Panc1 (cell line): ENCODE results near the gene TBX3. TPM values are rescaled to one million over a fixed set of nuclear protein-coding genes. Genes with fewer than 3 reads are reported as not detected.
A peak's percentile ranks its signal among the peaks of the same experiment; 100 is the strongest.

ENCODE experiments used
- ATAC-seq: fragments of 200-7000 bp; cut with Tn5 transposase; 2 replicates; pipeline ENCODE4 v1.9.1; 2020; ENCODE audit warnings: mild to moderate bottlenecking, moderate library complexity
- BruUV-seq: library from RNA; stranded (reverse); fragments of 400-500 nt; replicated peaks from 2 replicates; lab custom pipeline; 2021; lab: Mats Ljungman, UMichigan
- CTCF ChIA-PET: fragments of 300-600 bp; sonication (Branson Sonifier 250); formaldehyde crosslinking; loops from one replicate; lab custom pipeline; 2022; ENCODE audit warnings: antibody characterized with exemption; lab: Charles Lee
- POLR2A ChIA-PET: fragments of 300-600 bp; sonication (Branson Sonifier 250); formaldehyde crosslinking; loops from one replicate; lab custom pipeline; 2022; ENCODE audit warnings: antibody characterized with exemption; lab: Charles Lee
- DNase-seq: peaks from one replicate; pipeline ENCODE4 v3.0.0-alpha.2; 2010; ENCODE audit warnings: low read depth, low spot score
- H3K27ac ChIP-seq: 2 replicates; pipeline ENCODE4 v1.5.1; 2011; ENCODE audit warnings: mild to moderate bottlenecking, low read length, inconsistent platforms
- H3K27me3 ChIP-seq: fragments of 200-500 bp; sonication (Bioruptor generic); 2 replicates; pipeline ENCODE4 v1.6.0; 2014; ENCODE audit warnings: low read length, inconsistent platforms; ENCODE audit not compliant: control insufficient read depth, insufficient read depth
- H3K36me3 ChIP-seq: fragments of 200-500 bp; sonication (Bioruptor generic); 2 replicates; pipeline ENCODE4 v1.5.1; 2014; ENCODE audit warnings: inconsistent platforms, mild to moderate bottlenecking, low read length, moderate library complexity; ENCODE audit not compliant: control insufficient read depth, insufficient read depth
- H3K4me1 ChIP-seq: 2 replicates; pipeline ENCODE4 v1.5.1; 2011; ENCODE audit warnings: inconsistent platforms, mild to moderate bottlenecking, low read length, moderate library complexity; ENCODE audit not compliant: control insufficient read depth, insufficient read depth
- H3K4me3 ChIP-seq, 2 experiments: 2 replicates each; pipeline ENCODE4 v1.5.1; 2011 to 2012; ENCODE audit warnings: low read depth in 2 of 2, low read length in 2 of 2, mild to moderate bottlenecking in 2 of 2, inconsistent platforms in 1 of 2, moderate library complexity in 1 of 2
- H3K9me3 ChIP-seq: fragments of 200-500 bp; sonication (Bioruptor generic); 2 replicates; pipeline ENCODE4 v1.5.1; 2014; ENCODE audit warnings: low read depth, mild to moderate bottlenecking, inconsistent platforms, low read length, moderate library complexity; ENCODE audit not compliant: control insufficient read depth, insufficient read depth
- CTCF ChIP-seq: fragments of 450-650 bp; IDR thresholded peaks from 2 replicates; pipeline ENCODE4 v1.5.1; 2017; ENCODE audit warnings: mild to moderate bottlenecking
- POLR2AphosphoS5 ChIP-seq: IDR thresholded peaks from 2 replicates; pipeline ENCODE4 v1.6.1; 2012; ENCODE audit warnings: mild to moderate bottlenecking, low read depth, low read length, moderate library complexity
- SIN3A ChIP-seq: IDR thresholded peaks from 2 replicates; pipeline ENCODE4 v1.6.1; 2012; ENCODE audit warnings: low read depth, mild to moderate bottlenecking, low read length, moderate library complexity, borderline replicate concordance; ENCODE audit not compliant: insufficient read depth
- TCF7L2 ChIP-seq: IDR thresholded peaks from 2 replicates; pipeline ENCODE4 v1.6.1; 2011; ENCODE audit warnings: mild to moderate bottlenecking, low read depth, low read length, inconsistent platforms
- in situ Hi-C: cut with HindIII; loops from 2 replicates; pipeline ENCODE4 v1.10.0; 2016; ENCODE audit warnings: low sequenced_read_pairs, low pct_unique_long_range_greater_than_20kb
- intact Hi-C: fragments of 100-400 bp; cut with micrococcal nuclease; formaldehyde crosslinking; loops from one replicate; pipeline ENCODE4 v1.10.0; 2022; ENCODE audit not compliant: unreplicated experiment
- total RNA-seq: library from RNA; stranded (reverse); gene quantifications from one replicate; pipeline ENCODE4 v1.2.1, GENCODE V29; 2021; ENCODE audit not compliant: unreplicated experiment
- TF ChIP-seq, protein P1 (sequence below), 2 experiments: IDR thresholded peaks; 2 replicates each; pipeline ENCODE4 v1.6.1; 2011 to 2012; ENCODE audit warnings: low read depth in 2 of 2, control low read depth in 1 of 2, low read length in 1 of 2, mild to moderate bottlenecking in 1 of 2, moderate library complexity in 1 of 2; ENCODE audit not compliant: insufficient read depth in 1 of 2

Gene TBX3
- total RNA-seq, 1 experiment from 2014 or later = 5.1 TPM

DNA sequence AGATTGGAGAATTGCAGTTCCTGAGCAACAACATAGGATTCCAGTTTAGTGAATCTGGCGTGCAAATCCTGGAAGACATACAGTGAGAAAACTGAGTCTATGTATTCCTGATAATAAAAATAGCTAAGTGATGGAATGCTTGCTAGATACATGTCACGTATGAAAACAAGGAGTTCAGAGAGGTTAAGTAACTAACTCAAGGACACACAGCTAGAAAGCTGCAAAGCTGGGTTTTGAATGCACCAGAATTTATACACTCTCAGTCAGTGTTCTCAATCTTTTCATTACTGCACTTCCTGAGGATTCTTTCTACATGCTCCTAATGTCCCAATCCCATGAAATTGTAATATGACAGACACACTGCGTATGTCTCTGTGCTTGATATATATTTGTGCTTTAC is 35.3 kb downstream of the TBX3 start:
- CTCF ChIA-PET = interaction anchor here (0.6 kb wide), 1 partner anchor 1247 kb away, joined by 3 read pairs; no protein-coding TSS in a partner anchor
- POLR2A ChIA-PET = no interaction called here
- BruUV-seq = no TSS peak
- Histone ChIP-seq H3K36me3 (no peaks in the 10 kb centered on the region), H3K27me3 (no peaks in the 10 kb centered on the region), H3K27ac (no peak overlapping the region), H3K4me1 (no peaks in the 10 kb centered on the region), H3K4me3 (no peak overlapping the region), H3K9me3 (no peaks in the 10 kb centered on the region)
- ATAC-seq (no peak), DNase-seq (no peak)
- in situ Hi-C loops = no loop called here
- TF ChIP-seq POLR2AphosphoS5 (no peak), TCF7L2 (no peak), SIN3A (no peak)
- TF ChIP-seq, protein P1, sequence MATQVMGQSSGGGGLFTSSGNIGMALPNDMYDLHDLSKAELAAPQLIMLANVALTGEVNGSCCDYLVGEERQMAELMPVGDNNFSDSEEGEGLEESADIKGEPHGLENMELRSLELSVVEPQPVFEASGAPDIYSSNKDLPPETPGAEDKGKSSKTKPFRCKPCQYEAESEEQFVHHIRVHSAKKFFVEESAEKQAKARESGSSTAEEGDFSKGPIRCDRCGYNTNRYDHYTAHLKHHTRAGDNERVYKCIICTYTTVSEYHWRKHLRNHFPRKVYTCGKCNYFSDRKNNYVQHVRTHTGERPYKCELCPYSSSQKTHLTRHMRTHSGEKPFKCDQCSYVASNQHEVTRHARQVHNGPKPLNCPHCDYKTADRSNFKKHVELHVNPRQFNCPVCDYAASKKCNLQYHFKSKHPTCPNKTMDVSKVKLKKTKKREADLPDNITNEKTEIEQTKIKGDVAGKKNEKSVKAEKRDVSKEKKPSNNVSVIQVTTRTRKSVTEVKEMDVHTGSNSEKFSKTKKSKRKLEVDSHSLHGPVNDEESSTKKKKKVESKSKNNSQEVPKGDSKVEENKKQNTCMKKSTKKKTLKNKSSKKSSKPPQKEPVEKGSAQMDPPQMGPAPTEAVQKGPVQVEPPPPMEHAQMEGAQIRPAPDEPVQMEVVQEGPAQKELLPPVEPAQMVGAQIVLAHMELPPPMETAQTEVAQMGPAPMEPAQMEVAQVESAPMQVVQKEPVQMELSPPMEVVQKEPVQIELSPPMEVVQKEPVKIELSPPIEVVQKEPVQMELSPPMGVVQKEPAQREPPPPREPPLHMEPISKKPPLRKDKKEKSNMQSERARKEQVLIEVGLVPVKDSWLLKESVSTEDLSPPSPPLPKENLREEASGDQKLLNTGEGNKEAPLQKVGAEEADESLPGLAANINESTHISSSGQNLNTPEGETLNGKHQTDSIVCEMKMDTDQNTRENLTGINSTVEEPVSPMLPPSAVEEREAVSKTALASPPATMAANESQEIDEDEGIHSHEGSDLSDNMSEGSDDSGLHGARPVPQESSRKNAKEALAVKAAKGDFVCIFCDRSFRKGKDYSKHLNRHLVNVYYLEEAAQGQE (IDR thresholded peaks at IDR 0.05; ENCODE audit: insufficient read depth in 1 of 2, low read depth in 2 of 2, low read length in 1 of 2) = no peak
- intact Hi-C loops = no loop called here

DNA sequence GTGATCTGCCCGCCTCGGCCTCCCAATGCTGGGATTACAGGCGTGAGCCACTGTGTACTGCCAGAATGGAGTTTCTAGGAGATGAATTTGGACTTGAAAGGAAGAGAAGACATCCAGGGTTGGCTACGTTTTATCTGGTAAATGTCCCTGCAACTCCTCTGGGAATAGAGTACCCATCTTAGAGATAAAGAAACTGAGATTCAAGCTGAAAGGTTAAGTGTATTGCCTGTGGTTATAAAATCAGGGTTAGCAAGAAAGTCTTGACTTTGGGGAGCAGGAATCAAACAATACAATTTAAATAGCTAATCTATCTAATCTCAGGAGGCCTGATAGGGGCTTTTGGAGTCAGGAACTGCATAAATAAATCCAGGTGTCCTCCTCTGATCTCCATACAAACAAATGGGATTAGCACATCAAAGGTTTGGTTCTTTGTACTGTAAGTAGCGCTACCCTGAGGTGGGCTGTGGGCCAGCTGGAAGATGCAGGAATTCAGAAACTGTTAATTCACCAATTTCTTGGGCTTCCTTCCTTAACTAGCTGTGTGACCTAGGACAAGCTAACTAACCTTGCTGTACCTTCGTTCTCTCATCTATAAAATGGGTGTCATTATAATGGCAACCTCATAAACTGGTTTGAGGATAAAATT is 45.1 kb downstream of the TBX3 start:
- no peak overlapping the region for H3K4me3 ChIP-seq
- in situ Hi-C loops (no loop called here), intact Hi-C loops (loop anchor here (5.0 kb wide), 1 partner anchor 657 kb away; no protein-coding TSS in a partner anchor)
- DNase-seq = no peak
- ChIA-PET POLR2A (no interaction called here), CTCF (no interaction called here)
- TF ChIP-seq SIN3A (no peak), TCF7L2 (no peak)
- H3K9me3 ChIP-seq = no peaks in the 10 kb centered on the region
- H3K4me1 ChIP-seq = no peaks in the 10 kb centered on the region
- BruUV-seq = no TSS peak
- no peak for ATAC-seq
- no peaks in the 10 kb centered on the region; the same call in 1 of the 2 replicates for H3K27me3 ChIP-seq
- no peak overlapping the region for H3K27ac ChIP-seq
- no peaks in the 10 kb centered on the region; the same call in 1 of the 2 replicates for H3K36me3 ChIP-seq

GRCh38 chr12:114636723-114637480 is 47.1 kb downstream of the TBX3 start:
- TF ChIP-seq CTCF (peak; percentile 75), SIN3A (no peak), POLR2AphosphoS5 (no peak), TCF7L2 (no peak)
- TF ChIP-seq, protein P1 (IDR thresholded peaks at IDR 0.05; ENCODE audit: insufficient read depth in 1 of 2, low read depth in 2 of 2, low read length in 1 of 2) = no peak
- Histone ChIP-seq H3K4me1 (no peaks in the 10 kb centered on the region), H3K27ac (no peak overlapping the region), H3K9me3 (no peaks in the 10 kb centered on the region), H3K36me3 (no peaks in the 10 kb centered on the region; the same call in 1 of the 2 replicates), H3K4me3 (no peak overlapping the region), H3K27me3 (no peaks in the 10 kb centered on the region; the same call in 1 of the 2 replicates)
- in situ Hi-C loops (no loop called here), intact Hi-C loops (loop anchor here (5.0 kb wide), 1 partner anchor 655 kb away; no protein-coding TSS in a partner anchor)
- ChIA-PET POLR2A (no interaction called here), CTCF (interaction anchor here (0.7 to 1.8 kb wide), 2 partner anchors 369 to 656 kb away, joined by 4 to 5 read pairs; no protein-coding TSS in a partner anchor)
- DNase-seq (no peak), ATAC-seq (peak; percentile 76)
- BruUV-seq = no TSS peak
